HL-60/S4 treated with retinoic acid at 250 ng/mL for 4 days and 3 days (cell line): ENCODE data around the gene PFKFB3.

Source experiments
- in situ Hi-C: fragments of 300-500 bp; cut with MboI; formaldehyde crosslinking; loops from 2 replicates; pipeline ENCODE4 v1.7.0; 2022; ENCODE audit warnings: low sequenced_read_pairs

The PFKFB3 gene

DNA sequence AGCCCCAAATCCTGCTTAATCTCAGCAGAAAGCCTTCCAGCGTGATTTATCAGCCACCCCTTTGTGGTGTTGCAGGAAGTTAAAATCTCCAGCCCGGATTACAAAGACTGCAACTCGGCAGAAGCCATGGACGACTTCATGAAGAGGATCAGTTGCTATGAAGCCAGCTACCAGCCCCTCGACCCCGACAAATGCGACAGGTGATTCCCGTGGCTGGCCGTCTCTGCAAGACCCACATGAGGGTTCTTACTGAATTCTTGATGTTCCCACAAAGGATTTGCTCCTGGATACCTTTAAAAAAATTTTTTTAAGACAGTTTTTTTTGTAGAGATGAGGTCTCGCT, 16.7 kb downstream of the PFKFB3 start:
- in situ Hi-C loops, result no loop called here

DNA sequence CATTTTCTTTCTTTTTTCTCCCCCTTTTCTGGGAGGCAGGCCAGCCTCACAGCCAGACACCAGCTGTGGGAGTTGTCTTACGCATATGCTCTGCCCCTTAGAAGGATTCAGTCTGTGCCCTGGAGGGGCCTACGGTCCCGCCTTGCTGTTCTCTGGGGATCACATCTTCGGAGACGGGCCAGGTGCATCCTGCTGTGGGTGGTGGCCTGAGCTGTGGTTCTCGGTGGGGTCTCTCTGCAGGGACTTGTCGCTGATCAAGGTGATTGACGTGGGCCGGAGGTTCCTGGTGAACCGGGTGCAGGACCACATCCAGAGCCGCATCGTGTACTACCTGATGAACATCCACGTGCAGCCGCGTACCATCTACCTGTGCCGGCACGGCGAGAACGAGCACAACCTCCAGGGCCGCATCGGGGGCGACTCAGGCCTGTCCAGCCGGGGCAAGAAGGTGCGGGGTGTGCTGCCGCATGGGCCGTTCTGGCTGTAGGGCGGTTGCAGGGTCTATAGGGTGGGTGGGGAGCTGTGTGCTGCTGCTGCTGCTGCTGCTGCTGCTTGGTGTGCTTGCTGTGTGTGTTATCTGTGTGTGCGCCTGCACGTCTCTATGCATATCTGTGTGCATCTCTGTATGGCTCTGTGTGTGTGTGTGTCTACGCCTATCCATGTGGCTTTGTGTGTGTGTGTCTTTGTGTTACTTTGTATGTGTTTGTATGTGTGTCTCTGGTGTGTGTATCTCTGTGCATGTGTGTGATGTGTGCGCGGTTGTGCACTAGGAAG, 17.9 kb downstream of the PFKFB3 start:
- in situ Hi-C loops, result no loop called here

DNA sequence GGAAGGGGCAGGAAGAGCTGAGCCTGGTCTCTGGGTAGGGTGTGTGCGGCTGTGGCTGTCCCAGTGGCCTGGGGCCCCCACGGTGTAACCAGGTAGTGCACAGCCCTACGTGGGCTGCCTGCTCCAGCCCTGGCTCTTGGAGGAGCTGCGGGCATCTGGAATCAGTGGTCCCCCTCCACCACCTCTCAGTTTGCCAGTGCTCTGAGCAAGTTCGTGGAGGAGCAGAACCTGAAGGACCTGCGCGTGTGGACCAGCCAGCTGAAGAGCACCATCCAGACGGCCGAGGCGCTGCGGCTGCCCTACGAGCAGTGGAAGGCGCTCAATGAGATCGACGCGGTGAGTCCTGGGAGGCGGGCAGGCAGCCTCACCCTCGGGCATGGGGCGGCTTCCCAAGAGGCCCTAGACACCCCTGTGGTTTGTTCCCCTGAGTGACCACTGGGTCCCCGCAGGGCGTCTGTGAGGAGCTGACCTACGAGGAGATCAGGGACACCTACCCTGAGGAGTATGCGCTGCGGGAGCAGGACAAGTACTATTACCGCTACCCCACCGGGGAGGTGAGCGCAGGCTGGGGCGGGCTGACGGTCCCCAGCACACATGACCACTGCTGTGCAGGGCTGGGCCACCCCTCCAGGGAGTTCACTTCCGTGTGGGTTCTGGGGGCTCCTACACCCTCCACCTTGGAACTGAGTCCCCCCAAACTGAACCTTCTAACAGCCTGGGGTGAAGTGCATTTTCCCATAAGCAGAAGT, 18.6 kb downstream of the PFKFB3 start:
- in situ Hi-C loops, result no loop called here

DNA sequence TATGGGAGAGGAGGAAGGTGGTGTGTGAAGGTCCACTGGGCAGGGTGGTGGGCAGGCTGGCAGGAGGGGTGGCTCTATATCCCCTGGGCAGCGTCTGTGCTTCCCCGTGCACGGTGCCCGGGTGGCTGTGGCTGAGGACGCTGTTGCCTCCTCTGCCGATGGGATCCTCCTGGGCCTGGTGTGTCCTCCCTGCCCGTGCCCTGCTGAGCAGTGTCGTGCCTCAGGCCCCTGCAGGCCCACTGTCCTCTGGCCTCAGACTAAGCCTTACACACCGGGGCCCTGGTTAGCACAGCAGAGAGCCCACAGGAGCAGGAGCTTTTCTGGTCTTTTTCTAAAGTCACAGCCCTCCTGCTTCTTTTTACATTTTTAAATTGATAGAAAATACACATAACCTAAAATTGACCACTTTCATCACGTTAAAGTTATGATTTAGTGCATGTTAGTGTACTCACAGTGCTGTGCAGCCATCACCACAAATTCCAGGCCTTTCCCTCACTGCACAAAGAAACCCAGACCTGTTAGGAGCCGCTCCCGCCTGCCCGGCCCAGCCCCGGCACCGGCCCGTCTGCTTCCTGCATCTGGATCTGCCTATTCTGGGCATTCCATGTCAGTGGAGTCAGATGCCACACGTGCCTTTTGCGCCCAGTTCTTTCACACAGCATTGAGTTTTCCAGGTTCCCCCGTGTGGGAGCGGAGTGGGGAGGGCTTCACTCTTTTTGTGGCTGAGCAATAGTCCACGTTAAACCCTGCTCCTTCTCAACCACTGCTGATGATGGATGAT, 19.4 kb downstream of the PFKFB3 start:
- in situ Hi-C loops, result no loop called here

DNA sequence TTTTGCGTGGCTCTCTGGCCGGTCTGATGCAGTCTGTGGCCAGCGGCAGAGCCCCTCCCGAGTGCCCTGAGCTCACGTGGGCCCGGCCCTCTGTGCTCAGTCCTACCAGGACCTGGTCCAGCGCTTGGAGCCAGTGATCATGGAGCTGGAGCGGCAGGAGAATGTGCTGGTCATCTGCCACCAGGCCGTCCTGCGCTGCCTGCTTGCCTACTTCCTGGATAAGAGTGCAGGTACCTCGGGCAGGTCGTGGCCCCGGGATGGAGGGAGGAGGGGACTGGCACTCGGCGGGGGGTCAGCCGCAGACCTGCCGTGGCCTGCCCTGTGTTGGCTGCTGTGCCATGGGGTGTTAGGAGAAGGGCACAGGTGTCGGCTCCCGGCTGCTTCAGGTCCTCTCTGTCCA, 20.0 kb downstream of the PFKFB3 start:
- in situ Hi-C loops, result no loop called here

DNA sequence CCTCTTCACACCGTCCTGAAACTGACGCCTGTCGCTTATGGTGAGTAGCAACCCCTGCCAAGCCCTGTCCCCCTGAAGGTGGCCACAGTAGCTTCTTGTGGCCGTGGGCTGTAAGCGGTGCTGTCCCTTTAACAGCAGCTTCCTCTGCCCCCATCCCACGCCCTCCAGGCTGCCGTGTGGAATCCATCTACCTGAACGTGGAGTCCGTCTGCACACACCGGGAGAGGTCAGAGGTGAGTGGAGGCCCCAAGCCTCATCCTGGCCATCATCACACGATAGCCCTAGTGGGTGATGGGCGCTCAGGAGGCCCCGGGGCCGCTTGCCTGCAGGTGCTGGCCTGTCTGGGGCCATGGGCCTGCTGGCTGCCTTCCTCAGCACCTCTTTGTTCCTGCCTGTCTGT, 21.2 kb downstream of the PFKFB3 start:
- in situ Hi-C loops, result no loop called here

DNA sequence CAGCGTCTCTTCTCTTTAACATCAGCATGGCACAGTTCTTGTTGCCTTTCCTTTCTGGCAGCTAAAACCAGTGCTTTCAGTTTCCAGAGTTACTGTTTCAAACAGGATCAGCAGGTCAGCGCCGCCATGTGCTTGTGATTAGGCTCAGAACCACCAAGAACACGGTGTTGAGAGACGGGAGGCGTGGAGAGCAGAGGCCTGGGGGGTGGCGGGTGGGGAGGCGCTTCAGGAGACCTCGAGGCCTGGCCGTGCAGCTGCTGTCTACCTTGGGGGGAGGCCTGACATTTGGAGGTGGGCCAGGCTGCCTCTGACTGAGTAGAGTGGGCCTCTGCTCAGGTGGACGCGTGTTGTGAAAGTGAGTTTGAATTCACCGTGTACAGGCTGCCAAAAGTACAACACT, 22.0 kb downstream of the PFKFB3 start:
- in situ Hi-C loops, result no loop called here

DNA sequence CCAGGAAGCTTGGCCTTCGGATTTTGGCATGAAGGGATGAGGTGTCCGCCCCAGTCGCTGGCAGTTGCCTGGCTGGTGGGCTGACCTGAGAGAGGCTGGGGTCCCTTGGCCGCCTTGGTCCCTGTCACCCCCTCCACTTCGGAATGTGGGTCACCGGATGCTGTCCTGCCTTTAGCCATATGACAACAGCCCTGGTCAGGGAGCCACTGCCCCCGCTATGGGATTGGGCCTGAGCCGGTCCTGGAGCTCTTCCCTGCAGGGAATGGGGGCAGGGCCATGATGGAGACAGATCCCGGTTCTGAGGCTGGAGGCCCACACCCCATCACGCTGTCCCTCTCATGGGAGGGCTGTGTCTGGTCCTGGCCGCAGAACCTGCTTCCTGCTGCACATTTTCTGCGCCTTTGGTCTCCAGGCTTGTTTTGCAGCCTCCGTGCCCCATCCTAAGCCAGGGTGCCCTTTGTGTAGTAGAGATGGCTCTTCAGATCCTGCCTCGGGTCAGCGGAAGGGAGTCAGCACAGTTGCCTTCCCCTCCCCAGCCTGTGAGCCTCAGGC, 22.6 kb downstream of the PFKFB3 start:
- in situ Hi-C loops, result no loop called here

DNA sequence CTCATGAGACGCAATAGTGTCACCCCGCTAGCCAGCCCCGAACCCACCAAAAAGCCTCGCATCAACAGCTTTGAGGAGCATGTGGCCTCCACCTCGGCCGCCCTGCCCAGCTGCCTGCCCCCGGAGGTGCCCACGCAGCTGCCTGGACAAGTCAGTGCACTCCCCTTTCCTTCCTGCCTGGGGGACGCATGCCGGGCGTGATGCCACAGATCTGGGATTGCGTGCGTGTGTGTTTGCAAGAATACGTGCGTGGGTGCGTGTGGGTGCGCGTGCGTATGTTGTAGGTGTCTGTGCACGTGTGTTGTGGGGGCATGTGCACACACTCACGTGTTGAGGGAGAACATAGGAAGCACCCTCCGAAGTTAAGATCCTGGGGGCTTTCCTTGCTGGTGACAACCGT, 23.5 kb downstream of the PFKFB3 start:
- in situ Hi-C loops, result no loop called here

DNA sequence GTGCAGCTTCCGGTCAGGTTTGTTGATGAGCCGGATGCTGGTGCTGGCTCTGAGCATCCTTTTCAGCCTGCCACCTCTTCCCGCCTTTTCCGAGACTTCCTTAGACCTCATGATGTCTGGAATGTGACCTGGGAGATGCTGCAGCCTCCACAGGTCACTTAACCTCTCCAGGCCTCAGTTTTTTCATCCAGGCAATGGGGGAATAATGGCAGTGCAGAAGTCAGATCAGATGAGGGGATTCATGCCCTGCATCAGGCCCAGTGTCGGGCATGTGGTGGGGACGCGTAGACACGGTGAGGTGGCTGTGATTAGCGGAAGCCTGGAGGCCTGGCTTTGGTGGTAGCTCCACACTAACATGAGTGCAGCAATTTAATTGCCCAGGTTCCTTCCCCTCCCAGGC, 24.6 kb downstream of the PFKFB3 start:
- in situ Hi-C loops, result no loop called here

DNA sequence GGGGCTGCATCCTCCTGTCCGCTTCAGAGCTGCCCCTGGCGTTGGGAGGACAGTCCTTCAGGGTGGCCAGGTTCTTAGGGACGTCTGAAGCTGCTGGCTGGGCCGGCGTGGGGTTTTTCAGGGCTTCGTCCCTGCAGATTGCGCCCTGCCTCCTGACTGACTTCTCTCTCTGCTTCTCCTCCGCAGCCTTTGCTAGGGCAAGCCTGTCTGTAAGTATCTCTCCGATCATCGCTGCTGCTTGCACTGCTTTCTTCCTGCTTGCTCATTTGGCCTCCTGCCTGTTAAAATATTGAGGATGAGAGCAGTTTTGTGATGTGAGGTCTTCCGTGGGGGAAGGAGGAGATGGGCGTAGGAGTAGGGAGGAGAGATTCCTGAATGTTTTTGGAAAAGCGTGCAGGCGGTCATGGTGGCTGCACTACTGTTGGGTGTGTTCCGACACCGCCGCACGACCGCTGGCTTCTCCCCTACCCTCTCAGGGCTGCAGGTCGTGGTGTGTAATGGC, 25.3 kb downstream of the PFKFB3 start:
- in situ Hi-C loops, result no loop called here

DNA sequence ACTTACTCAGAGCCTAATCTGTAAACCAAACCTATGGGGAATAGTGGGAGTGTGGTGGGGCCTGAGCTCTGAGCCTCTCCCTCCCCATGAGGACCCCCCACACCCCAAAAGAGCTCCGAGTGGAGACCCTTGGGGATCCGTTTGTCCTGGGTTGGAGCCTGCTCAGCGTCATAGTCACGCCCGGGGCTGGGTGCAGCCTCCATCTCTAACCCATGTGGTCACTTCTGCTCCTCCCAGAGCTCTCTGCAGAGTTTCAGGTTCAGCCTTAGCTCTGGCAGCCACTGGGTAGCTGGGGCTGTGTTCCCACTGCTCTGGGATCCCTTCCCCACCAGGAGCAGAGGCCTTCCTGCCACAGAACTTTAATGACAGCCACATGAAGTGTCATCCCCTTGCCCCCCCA, 25.9 kb downstream of the PFKFB3 start:
- in situ Hi-C loops, result no loop called here

DNA sequence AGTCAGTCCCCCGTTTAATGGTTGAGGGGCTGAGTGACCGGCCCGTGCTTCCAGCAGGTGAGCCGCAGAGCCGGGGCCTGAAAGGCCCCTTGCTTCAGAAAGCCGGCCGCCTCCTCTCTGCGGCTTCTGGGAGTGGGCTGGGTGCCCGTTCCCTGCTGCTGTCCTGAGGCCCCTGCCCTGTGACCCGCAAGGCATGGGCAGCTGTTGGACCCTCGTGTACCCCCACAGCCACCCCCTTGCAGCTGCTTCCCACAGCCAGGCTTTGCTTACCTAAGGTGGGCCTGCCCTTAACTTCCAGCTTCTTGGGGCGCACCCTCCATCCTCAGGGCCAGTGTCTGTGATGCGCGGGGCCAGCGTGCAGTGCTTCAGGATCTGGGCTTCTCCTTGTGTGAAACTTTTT, 26.6 kb downstream of the PFKFB3 start:
- in situ Hi-C loops, result no loop called here

DNA sequence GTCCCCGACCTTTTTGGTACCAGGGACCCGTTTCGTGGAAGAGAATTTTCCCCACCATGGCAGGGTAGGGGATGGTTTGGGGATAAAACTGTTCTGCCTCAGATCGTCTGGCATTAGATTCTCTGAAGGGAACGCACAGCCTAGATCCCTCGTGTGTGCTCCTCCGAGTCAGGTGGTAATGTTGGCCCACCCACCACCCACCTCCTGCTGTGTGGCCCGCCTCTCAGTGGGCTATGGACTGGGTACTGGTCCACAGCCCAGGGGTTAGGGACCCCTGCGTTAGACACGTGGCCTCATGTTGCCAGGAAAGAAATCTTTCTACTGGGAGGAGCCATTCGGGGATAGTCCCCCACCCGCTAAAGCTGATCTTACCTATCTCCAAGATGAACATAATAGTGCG, 27.0 kb downstream of the PFKFB3 start:
- in situ Hi-C loops, result no loop called here

DNA sequence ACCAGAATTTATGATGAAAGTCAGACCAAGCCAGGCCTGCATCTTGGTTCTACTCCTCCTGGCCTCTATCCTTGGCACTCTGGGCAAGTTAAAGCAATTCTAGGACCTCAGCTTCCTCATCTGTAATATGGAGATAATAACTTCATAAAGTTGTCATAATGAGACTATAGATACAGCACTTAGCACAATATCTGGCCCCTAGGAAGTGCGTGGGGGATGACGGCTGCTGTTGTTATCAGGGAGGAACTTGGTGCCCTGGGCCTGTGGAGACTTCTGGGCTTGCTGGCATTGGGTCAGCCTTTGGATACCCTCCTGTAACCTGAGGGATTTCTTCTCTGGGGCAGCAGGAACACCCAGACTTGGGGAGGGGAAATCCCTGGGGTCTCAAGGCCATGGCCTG, 27.6 kb downstream of the PFKFB3 start:
- in situ Hi-C loops, result no loop called here

DNA sequence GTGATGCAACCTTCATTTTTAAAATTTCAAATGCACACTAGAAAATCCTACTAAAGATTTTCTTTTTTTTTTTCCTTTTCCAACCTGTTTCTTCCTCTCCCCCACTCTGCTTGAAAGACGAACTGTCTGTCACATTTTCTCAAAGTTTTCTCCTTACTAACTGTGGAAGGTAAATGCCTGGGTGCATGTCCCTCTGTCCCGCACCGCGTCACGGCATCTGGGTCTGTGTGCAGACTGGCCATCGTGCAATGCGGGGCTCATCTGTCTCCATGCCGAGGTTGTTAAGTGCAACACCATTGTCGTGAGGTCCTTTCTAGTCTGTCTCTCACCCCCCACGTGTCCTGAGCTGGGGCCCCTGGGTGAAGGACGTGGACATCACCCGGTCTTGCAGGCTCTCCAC, 28.4 kb downstream of the PFKFB3 start:
- in situ Hi-C loops, result no loop called here

DNA sequence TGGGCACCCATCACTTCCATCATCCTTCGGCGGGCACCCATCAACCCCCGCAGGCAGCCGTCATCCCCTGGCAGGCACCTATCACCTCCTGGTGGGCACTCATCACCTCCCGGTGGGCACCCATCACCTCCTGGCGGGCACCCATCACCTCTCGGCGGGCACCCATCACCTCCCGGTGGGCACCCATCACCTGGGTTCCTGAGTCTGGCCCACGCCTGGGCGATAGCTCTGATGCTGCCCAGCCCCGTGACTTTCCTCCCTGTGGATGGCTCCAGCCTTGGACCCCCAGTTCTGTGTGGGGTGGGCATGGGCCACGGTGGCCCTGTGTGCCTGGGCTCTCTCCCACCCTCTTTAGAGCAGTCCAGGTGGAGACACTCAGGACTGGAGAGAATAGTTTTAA, 29.0 kb downstream of the PFKFB3 start:
- in situ Hi-C loops, result no loop called here

DNA sequence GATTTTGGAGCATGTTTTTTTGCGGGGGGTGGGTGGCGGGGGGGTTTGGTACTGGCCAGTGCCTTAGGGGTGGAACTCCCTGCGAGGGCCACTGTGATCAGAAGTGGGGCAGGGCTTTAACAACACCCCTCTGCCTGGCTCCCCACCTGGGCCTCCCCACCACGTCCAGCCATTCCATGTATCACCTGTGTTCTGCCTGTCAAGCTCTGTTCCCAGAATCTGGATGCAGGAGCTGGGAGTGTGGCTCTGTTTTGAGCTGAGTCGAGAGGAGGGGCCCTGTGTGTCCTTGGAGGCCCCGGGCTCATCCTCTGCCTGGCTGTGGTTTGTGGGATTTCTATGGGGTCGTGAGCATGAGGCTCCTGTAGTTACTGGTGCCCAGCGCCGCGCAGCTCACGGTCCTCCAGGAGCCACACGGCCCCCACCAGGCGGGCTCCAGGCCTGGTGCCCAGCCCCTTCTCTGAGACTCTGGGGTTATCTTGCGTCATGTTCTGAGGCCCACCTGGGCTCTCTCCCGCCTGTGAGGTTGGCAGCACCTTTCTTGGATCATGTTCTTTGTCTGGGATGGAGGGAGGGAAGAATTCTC, 29.6 kb downstream of the PFKFB3 start:
- in situ Hi-C loops, result no loop called here

DNA sequence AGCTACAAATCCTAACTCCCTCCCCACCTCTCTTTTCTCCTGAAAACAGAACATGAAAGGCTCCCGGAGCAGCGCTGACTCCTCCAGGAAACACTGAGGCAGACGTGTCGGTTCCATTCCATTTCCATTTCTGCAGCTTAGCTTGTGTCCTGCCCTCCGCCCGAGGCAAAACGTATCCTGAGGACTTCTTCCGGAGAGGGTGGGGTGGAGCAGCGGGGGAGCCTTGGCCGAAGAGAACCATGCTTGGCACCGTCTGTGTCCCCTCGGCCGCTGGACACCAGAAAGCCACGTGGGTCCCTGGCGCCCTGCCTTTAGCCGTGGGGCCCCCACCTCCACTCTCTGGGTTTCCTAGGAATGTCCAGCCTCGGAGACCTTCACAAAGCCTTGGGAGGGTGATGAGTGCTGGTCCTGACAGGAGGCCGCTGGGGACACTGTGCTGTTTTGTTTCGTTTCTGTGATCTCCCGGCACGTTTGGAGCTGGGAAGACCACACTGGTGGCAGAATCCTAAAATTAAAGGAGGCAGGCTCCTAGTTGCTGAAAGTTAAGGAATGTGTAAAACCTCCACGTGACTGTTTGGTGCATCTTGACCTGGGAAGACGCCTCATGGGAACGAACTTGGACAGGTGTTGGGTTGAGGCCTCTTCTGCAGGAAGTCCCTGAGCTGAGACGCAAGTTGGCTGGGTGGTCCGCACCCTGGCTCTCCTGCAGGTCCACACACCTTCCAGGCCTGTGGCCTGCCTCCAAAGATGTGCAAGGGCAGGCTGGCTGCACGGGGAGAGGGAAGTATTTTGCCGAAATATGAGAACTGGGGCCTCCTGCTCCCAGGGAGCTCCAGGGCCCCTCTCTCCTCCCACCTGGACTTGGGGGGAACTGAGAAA, 30.4 kb downstream of the PFKFB3 start:
- in situ Hi-C loops, result no loop called here

DNA sequence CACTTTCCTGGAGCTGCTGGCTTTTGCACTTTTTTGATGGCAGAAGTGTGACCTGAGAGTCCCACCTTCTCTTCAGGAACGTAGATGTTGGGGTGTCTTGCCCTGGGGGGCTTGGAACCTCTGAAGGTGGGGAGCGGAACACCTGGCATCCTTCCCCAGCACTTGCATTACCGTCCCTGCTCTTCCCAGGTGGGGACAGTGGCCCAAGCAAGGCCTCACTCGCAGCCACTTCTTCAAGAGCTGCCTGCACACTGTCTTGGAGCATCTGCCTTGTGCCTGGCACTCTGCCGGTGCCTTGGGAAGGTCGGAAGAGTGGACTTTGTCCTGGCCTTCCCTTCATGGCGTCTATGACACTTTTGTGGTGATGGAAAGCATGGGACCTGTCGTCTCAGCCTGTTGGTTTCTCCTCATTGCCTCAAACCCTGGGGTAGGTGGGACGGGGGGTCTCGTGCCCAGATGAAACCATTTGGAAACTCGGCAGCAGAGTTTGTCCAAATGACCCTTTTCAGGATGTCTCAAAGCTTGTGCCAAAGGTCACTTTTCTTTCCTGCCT, 31.1 kb downstream of the PFKFB3 start:
- in situ Hi-C loops, result no loop called here
